Panc1 (cell line): ENCODE results near the gene ZC3HAV1. TPM values are rescaled to one million over a fixed set of nuclear protein-coding genes. Genes with fewer than 3 reads are reported as not detected.
A peak's percentile ranks its signal among the peaks of the same experiment; 100 is the strongest.

ENCODE experiments used
- ATAC-seq: fragments of 200-7000 bp; cut with Tn5 transposase; 2 replicates; pipeline ENCODE4 v1.9.1; 2020; ENCODE audit warnings: mild to moderate bottlenecking, moderate library complexity
- Bru-seq: library from RNA; stranded (reverse); fragments of 400-500 nt; gene quantifications from one replicate; lab custom pipeline; 2021; lab: Mats Ljungman, UMichigan
- BruChase-seq, 2 experiments: library from RNA; stranded (reverse); fragments of 400-500 nt; gene quantifications; one replicate each; lab custom pipeline; 2021; lab: Mats Ljungman, UMichigan
- BruUV-seq: library from RNA; stranded (reverse); fragments of 400-500 nt; replicated peaks from 2 replicates; lab custom pipeline; 2021; lab: Mats Ljungman, UMichigan
- CTCF ChIA-PET: fragments of 300-600 bp; sonication (Branson Sonifier 250); formaldehyde crosslinking; loops from one replicate; lab custom pipeline; 2022; ENCODE audit warnings: antibody characterized with exemption; lab: Charles Lee
- POLR2A ChIA-PET: fragments of 300-600 bp; sonication (Branson Sonifier 250); formaldehyde crosslinking; loops from one replicate; lab custom pipeline; 2022; ENCODE audit warnings: antibody characterized with exemption; lab: Charles Lee
- DNase-seq: peaks from one replicate; pipeline ENCODE4 v3.0.0-alpha.2; 2010; ENCODE audit warnings: low read depth, low spot score
- H3K27ac ChIP-seq: 2 replicates; pipeline ENCODE4 v1.5.1; 2011; ENCODE audit warnings: mild to moderate bottlenecking, low read length, inconsistent platforms
- H3K27me3 ChIP-seq: fragments of 200-500 bp; sonication (Bioruptor generic); 2 replicates; pipeline ENCODE4 v1.6.0; 2014; ENCODE audit warnings: low read length, inconsistent platforms; ENCODE audit not compliant: control insufficient read depth, insufficient read depth
- H3K36me3 ChIP-seq: fragments of 200-500 bp; sonication (Bioruptor generic); 2 replicates; pipeline ENCODE4 v1.5.1; 2014; ENCODE audit warnings: inconsistent platforms, mild to moderate bottlenecking, low read length, moderate library complexity; ENCODE audit not compliant: control insufficient read depth, insufficient read depth
- H3K4me1 ChIP-seq: 2 replicates; pipeline ENCODE4 v1.5.1; 2011; ENCODE audit warnings: inconsistent platforms, mild to moderate bottlenecking, low read length, moderate library complexity; ENCODE audit not compliant: control insufficient read depth, insufficient read depth
- H3K4me3 ChIP-seq, 2 experiments: 2 replicates each; pipeline ENCODE4 v1.5.1; 2011 to 2012; ENCODE audit warnings: low read depth in 2 of 2, low read length in 2 of 2, mild to moderate bottlenecking in 2 of 2, inconsistent platforms in 1 of 2, moderate library complexity in 1 of 2
- H3K9me3 ChIP-seq: fragments of 200-500 bp; sonication (Bioruptor generic); 2 replicates; pipeline ENCODE4 v1.5.1; 2014; ENCODE audit warnings: low read depth, mild to moderate bottlenecking, inconsistent platforms, low read length, moderate library complexity; ENCODE audit not compliant: control insufficient read depth, insufficient read depth
- CTCF ChIP-seq: fragments of 450-650 bp; IDR thresholded peaks from 2 replicates; pipeline ENCODE4 v1.5.1; 2017; ENCODE audit warnings: mild to moderate bottlenecking
- POLR2AphosphoS5 ChIP-seq: IDR thresholded peaks from 2 replicates; pipeline ENCODE4 v1.6.1; 2012; ENCODE audit warnings: mild to moderate bottlenecking, low read depth, low read length, moderate library complexity
- REST ChIP-seq, 2 experiments: IDR thresholded peaks; 2 replicates each; pipeline ENCODE4 v1.6.1; 2011 to 2012; ENCODE audit warnings: low read depth in 2 of 2, control low read depth in 1 of 2, low read length in 1 of 2, mild to moderate bottlenecking in 1 of 2, moderate library complexity in 1 of 2; ENCODE audit not compliant: insufficient read depth in 1 of 2
- SIN3A ChIP-seq: IDR thresholded peaks from 2 replicates; pipeline ENCODE4 v1.6.1; 2012; ENCODE audit warnings: low read depth, mild to moderate bottlenecking, low read length, moderate library complexity, borderline replicate concordance; ENCODE audit not compliant: insufficient read depth
- TCF7L2 ChIP-seq: IDR thresholded peaks from 2 replicates; pipeline ENCODE4 v1.6.1; 2011; ENCODE audit warnings: mild to moderate bottlenecking, low read depth, low read length, inconsistent platforms
- in situ Hi-C: cut with HindIII; loops from 2 replicates; pipeline ENCODE4 v1.10.0; 2016; ENCODE audit warnings: low sequenced_read_pairs, low pct_unique_long_range_greater_than_20kb
- intact Hi-C: fragments of 100-400 bp; cut with micrococcal nuclease; formaldehyde crosslinking; loops from one replicate; pipeline ENCODE4 v1.10.0; 2022; ENCODE audit not compliant: unreplicated experiment
- long read RNA-seq: library from polyadenylated mRNA; unstranded; transcript quantifications from one replicate; pipeline ENCODE4 v2.0.0, GENCODE V29; 2021; ENCODE audit not compliant: unreplicated experiment
- polyA plus RNA-seq: library from polyadenylated mRNA; unstranded; fragments of >200 nt; gene quantifications from one replicate; pipeline ENCODE4 v1.2.1, GENCODE V29; 2012; ENCODE audit warnings: missing spikeins; ENCODE audit not compliant: insufficient read length
- total RNA-seq: library from RNA; stranded (reverse); gene quantifications from one replicate; pipeline ENCODE4 v1.2.1, GENCODE V29; 2021; ENCODE audit not compliant: unreplicated experiment

ZC3HAV1 gene
- total RNA-seq (47.1 TPM), Bru-seq, nascent RNA (percentile 92 among the genes with signal in this experiment), BruChase-seq, experiment 1, labeled RNA remaining after a 2-hour chase (percentile 93 among the genes with signal in this experiment), BruChase-seq, experiment 2, labeled RNA remaining after a 6-hour chase (percentile 95 among the genes with signal in this experiment)
- 18.0 TPM for polyA plus RNA-seq
- long read RNA-seq, full-length matches to known transcripts = 17 of 82 reads
- long read RNA-seq, partial matches to known transcripts = 32 of 82 reads
- long read RNA-seq, other reads (novel, unspliced or antisense) = 33 of 82 reads

- Histone ChIP-seq H3K4me3 (peak within 1 kb of the TSS; percentile 75 to 86), H3K27me3 (no peaks in the 10 kb centered on the region), H3K36me3 (no peaks in the 10 kb centered on the region; the same call in 1 of the 2 replicates), H3K9me3 (no peaks in the 10 kb centered on the region), H3K4me1 (peaks cover 23% of the 10 kb centered on the region; the same call in 1 of the 2 replicates), H3K27ac (peak within 1 kb of the TSS; percentile 99)
- ChIA-PET CTCF (no interaction called here), POLR2A (interaction anchor here (0.6 kb wide), 2 partner anchors 25 to 127 kb away, joined by 3 to 8 read pairs; no protein-coding TSS in a partner anchor)
- intact Hi-C loops = loop anchor here (5.0 kb wide), 1 partner anchor 123 kb away; the partner anchor contains the start of gene UBN2
- in situ Hi-C loops = no loop called here
- DNase-seq (peak; percentile 77), ATAC-seq (peak; percentile 91)
- no TSS peak for BruUV-seq
- peak; percentile 87; the same call in 1 of the 2 replicates for TF ChIP-seq SIN3A
- TF ChIP-seq POLR2AphosphoS5 = peak; percentile 97
- no peak for TF ChIP-seq REST (IDR thresholded peaks at IDR 0.05; ENCODE audit: insufficient read depth in 1 of 2, low read depth in 2 of 2, low read length in 1 of 2)
- TF ChIP-seq TCF7L2 = peak; percentile 20; the same call in 1 of the 2 replicates
- no peak for TF ChIP-seq CTCF
These were observed at the start of gene ZC3HAV1 for GRCh38 chr7:139109188-139109982. TSS of gene ZC3HAV1 (minus strand) at chr7:139109720. CDS start at chr7:139109331, 389 bp downstream.

- TF ChIP-seq TCF7L2 (no peak), REST (IDR thresholded peaks at IDR 0.05; ENCODE audit: insufficient read depth in 1 of 2, low read depth in 2 of 2, low read length in 1 of 2) (no peak), POLR2AphosphoS5 (no peak), CTCF (no peak), SIN3A (no peak)
- ATAC-seq = no peak
- in situ Hi-C loops (no loop called here), intact Hi-C loops (no loop called here)
- no peak for DNase-seq
- BruUV-seq = no TSS peak
- Histone ChIP-seq H3K27me3 (no peaks in the 10 kb centered on the region), H3K4me3 (no peak overlapping the region), H3K27ac (no peak overlapping the region), H3K4me1 (no peaks in the 10 kb centered on the region), H3K36me3 (no peaks in the 10 kb centered on the region), H3K9me3 (no peaks in the 10 kb centered on the region)
- ChIA-PET CTCF (no interaction called here), POLR2A (no interaction called here)
These were observed 44.3 kb upstream of the ZC3HAV1 start for GRCh38 chr7:139153832-139154231.
